22Rv1 (cell line): ENCODE data around the gene NXT1.

Experiments used
- ZFX ChIP-seq: fragments of 450-650 bp; IDR thresholded peaks from 2 replicates; pipeline ENCODE4 v1.6.1; 2017; ENCODE audit warnings: antibody characterized with exemption, borderline replicate concordance
- TF ChIP-seq, protein P1 (sequence below): fragments of 450-650 bp; IDR thresholded peaks from 2 replicates; pipeline ENCODE4 v1.5.1; 2017; ENCODE audit warnings: mild to moderate bottlenecking

DNA sequence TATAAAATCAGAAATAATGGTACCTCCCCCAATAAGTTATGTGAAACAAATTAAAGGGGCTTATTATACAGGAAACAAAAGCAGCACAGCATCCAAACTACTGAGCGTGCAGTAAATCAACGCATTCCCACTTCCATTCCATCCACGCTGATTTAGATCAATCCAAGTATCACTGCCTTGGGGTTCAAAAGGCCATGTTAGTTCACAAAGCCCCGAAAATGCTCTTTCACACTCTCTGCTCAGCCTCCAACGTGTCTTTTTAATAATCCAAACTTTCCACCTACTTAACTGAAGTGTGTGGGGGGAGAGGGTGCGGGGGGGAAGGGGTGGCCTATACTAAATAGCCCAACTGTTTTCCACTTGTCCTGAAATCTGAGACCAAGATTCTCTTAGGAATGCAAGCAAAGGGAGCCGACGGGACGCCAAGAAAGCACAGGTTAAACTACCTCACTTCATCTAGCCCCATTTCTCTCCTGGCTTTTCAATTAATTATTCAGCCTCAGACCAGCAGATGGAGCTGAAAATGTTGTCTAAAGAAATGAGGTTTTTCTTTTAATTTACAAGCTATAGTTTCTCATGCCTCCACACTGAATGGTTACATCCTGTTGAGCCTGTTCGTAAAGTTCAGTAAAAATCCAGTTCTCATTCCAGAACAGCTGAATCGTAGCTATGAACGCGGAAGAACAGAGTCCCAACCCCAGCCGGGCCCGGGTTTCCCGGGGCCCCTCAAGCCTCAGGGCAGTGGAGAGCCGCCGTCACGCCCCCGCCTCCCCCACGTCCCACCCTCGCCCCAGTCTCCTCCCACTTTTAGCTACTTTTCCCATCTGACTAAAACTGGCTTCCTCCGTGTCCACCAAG is 1.0 kb upstream of the NXT1 start:
- TF ChIP-seq, protein P1, sequence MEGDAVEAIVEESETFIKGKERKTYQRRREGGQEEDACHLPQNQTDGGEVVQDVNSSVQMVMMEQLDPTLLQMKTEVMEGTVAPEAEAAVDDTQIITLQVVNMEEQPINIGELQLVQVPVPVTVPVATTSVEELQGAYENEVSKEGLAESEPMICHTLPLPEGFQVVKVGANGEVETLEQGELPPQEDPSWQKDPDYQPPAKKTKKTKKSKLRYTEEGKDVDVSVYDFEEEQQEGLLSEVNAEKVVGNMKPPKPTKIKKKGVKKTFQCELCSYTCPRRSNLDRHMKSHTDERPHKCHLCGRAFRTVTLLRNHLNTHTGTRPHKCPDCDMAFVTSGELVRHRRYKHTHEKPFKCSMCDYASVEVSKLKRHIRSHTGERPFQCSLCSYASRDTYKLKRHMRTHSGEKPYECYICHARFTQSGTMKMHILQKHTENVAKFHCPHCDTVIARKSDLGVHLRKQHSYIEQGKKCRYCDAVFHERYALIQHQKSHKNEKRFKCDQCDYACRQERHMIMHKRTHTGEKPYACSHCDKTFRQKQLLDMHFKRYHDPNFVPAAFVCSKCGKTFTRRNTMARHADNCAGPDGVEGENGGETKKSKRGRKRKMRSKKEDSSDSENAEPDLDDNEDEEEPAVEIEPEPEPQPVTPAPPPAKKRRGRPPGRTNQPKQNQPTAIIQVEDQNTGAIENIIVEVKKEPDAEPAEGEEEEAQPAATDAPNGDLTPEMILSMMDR: peak; percentile 34; the same call in 1 of the 2 replicates
- TF ChIP-seq ZFX: no peak
